ENCODE data around the gene SRCAP. TPM values are rescaled to one million over a fixed set of nuclear protein-coding genes. Genes with fewer than 3 reads are reported as not detected.
A peak's percentile ranks its signal among the peaks of the same experiment; 100 is the strongest.

The SRCAP gene
- polyA plus RNA-seq, 1 donor (not counting 4 experiments of a cell fraction or from before 2014, with no cell fraction given): 1.4 TPM

DNA sequence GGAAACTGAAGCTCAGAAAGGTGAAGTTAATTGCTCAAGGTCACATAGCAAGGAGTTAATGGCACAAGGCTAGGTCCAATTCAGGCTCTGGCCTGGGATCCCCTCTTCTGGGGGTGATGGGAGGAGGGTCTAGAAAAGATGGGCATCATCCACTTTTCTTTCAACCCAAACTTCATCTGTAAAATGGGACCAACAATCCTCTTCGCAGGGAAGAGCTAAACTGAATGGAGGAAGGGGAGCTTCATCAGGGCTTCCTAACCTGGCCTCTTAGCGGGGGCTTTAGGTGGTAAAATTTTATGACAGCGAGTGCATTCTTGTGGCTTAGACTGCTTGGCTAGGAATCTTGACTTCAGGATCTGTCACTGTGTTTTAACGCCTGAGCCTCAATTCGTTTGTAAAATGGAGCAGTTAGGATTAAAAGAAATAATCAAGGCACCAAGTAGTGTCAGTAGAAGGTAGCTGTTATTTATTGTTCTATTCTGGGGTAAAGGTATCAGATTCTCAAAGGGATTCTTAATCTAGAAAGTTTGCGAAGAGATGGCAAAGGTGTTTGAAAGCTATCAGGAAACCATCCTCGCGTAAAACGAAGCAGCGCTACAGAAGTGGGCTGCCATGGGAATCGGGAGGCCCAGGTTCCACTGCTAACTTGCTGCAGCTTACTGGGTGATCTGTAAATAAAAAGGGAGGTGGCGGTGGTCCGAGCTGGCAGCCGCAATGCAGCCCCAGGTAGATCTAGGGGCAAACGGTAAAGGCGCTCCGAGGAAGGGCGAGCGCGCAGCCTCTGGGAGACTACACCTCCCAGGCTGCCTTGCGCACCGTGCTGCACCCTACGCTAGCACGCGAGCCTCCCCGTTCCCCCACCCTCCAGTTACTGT, 1.5 kb upstream of the SRCAP start:
- Histone ChIP-seq H3K4me3 (ENCODE audit: control insufficient read depth in 2 of 3, extremely low read depth in 1 of 3, insufficient read depth in 2 of 3, low read depth in 1 of 3, low read length in 3 of 3) (peak overlapping the region; percentile 90 to 99 (median 92)), H3K27ac (ENCODE audit: control insufficient read depth, insufficient read depth, low read length) (peak overlapping the region; percentile 93), H2AFZ (ENCODE audit: control insufficient read depth, low read length) (peak overlapping the region; percentile 95), H3K4me1 (ENCODE audit: control insufficient read depth, extremely low read depth, insufficient read depth, low read length) (peaks cover 12% of the 10 kb centered on the region), H3K27me3 (ENCODE audit: control insufficient read depth, extremely low read depth, insufficient read depth, low read length) (no peaks in the 10 kb centered on the region), H3K9me1 (ENCODE audit: control insufficient read depth, extremely low read depth, insufficient read depth, low read length) (no peaks in the 10 kb centered on the region), H4K20me1 (ENCODE audit: control insufficient read depth, extremely low read depth, insufficient read depth, low read length) (no peaks in the 10 kb centered on the region), H3K4me2 (ENCODE audit: control insufficient read depth, extremely low read depth, insufficient read depth, low read depth, low read length) (peak overlapping the region; percentile 93), H3K9me3 (ENCODE audit: control insufficient read depth, low read depth, low read length) (no peaks in the 10 kb centered on the region), H3K36me3 (ENCODE audit: control insufficient read depth in 2 of 2, extremely low read depth in 1 of 2, insufficient read depth in 2 of 2, low read length in 2 of 2) (peaks cover 6 to 13% of the 10 kb centered on the region in 2 experiments), H3K79me2 (ENCODE audit: control insufficient read depth, insufficient read depth, low read length) (peaks cover 33% of the 10 kb centered on the region), H3K9ac (ENCODE audit: control insufficient read depth, extremely low read depth, insufficient read depth, low read length) (peak overlapping the region; percentile 94)
- no peak for TF ChIP-seq CTCF (optimal IDR thresholded peaks at IDR 0.05 in 1 of 3, IDR thresholded peaks at IDR 0.05 in 1 of 3, conservative IDR thresholded peaks at IDR 0.05 in 1 of 3; ENCODE audit: extremely low read depth in 1 of 3, insufficient read depth in 2 of 3, low read length in 3 of 3)
- TF ChIP-seq EZH2 (IDR thresholded peaks at IDR 0.05; ENCODE audit: low read length): no peak
- FAIRE-seq (no peak), DNase-seq (ENCODE audit: low read depth, low spot score) (no peak)
- dilution Hi-C loops (cut with MboI; ENCODE audit: extremely low pct_ligation_motif_present, low sequenced_read_pairs): no loop called here

GRCh38 chr16:30698139-30698815, 694 bp upstream of the SRCAP start:
- Histone ChIP-seq H3K36me3 (ENCODE audit: control insufficient read depth in 2 of 2, extremely low read depth in 1 of 2, insufficient read depth in 2 of 2, low read length in 2 of 2) (peaks cover 10 to 13% of the 10 kb centered on the region in 2 experiments), H3K9ac (ENCODE audit: control insufficient read depth, extremely low read depth, insufficient read depth, low read length) (peak overlapping the region; percentile 94), H3K27me3 (ENCODE audit: control insufficient read depth, extremely low read depth, insufficient read depth, low read length) (no peaks in the 10 kb centered on the region), H3K4me3 (ENCODE audit: control insufficient read depth in 2 of 3, extremely low read depth in 1 of 3, insufficient read depth in 2 of 3, low read depth in 1 of 3, low read length in 3 of 3) (peak overlapping the region; percentile 90 to 99 (median 92)), H3K9me3 (ENCODE audit: control insufficient read depth, low read depth, low read length) (no peaks in the 10 kb centered on the region), H3K9me1 (ENCODE audit: control insufficient read depth, extremely low read depth, insufficient read depth, low read length) (no peaks in the 10 kb centered on the region), H2AFZ (ENCODE audit: control insufficient read depth, low read length) (peak overlapping the region; percentile 62), H3K4me1 (ENCODE audit: control insufficient read depth, extremely low read depth, insufficient read depth, low read length) (peaks cover 12% of the 10 kb centered on the region), H3K79me2 (ENCODE audit: control insufficient read depth, insufficient read depth, low read length) (peaks cover 37% of the 10 kb centered on the region), H3K27ac (ENCODE audit: control insufficient read depth, insufficient read depth, low read length) (peak overlapping the region; percentile 93), H3K4me2 (ENCODE audit: control insufficient read depth, extremely low read depth, insufficient read depth, low read depth, low read length) (peak overlapping the region; percentile 93), H4K20me1 (ENCODE audit: control insufficient read depth, extremely low read depth, insufficient read depth, low read length) (no peaks in the 10 kb centered on the region)
- peak; percentile 71 for DNase-seq (ENCODE audit: low read depth, low spot score)
- FAIRE-seq: no peak
- TF ChIP-seq CTCF (optimal IDR thresholded peaks at IDR 0.05 in 1 of 3, IDR thresholded peaks at IDR 0.05 in 1 of 3, conservative IDR thresholded peaks at IDR 0.05 in 1 of 3; ENCODE audit: extremely low read depth in 1 of 3, insufficient read depth in 2 of 3, low read length in 3 of 3): no peak
- TF ChIP-seq EZH2 (IDR thresholded peaks at IDR 0.05; ENCODE audit: low read length): no peak
- dilution Hi-C loops (cut with MboI; ENCODE audit: extremely low pct_ligation_motif_present, low sequenced_read_pairs): no loop called here

Measured in keratinocyte (primary cell).